ENCODE data around the gene LRRC61.
"Not testable (repeated sequence)": the region's sequence is repeated elsewhere in the genome, so short reads cannot be mapped to it uniquely, and the experiment has no call there.

LRRC61 gene

DNA sequence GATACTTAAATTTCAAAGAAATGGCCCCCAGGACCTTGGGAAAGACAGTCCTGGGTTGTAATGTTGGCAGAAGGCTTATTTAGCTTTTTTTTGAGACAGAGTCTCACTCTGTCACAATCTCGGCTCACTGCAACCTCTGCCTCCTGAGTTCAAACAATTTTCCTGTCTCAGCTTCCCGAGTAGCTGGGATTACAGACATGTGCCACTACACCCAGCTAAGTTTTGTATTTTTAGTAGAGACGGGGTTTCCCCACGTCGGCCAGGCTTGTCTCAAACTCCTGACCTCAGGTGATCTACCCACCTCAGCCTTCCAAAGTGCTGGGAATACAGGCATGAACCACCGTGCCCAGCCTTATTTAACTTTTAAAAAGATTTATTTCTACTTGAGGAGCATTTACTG lies 62.7 kb downstream of the LRRC61 start:
- DNase-seq: not testable (repeated sequence)

Data from activated CD4-positive, CD25-positive, alpha-beta regulatory T cell (primary cell).